Nephron progenitor cell (in vitro differentiated cells): Measurements from ENCODE around the gene DMD.

Experiments
- DNase-seq: peaks from one replicate; pipeline ENCODE4 v3.0.0; 2021
- H3K27ac Mint-ChIP-seq: 2 replicates; pipeline ENCODE4 v1.8.0; 2021; ENCODE audit warnings: mild to moderate bottlenecking, moderate library complexity, mixed read lengths
- H3K27me3 Mint-ChIP-seq: 2 replicates; pipeline ENCODE4 v1.8.0; 2021; ENCODE audit warnings: mild to moderate bottlenecking, low read depth, mixed read lengths; ENCODE audit not compliant: poor library complexity
- H3K36me3 Mint-ChIP-seq: 2 replicates; pipeline ENCODE4 v1.8.0; 2021; ENCODE audit warnings: low read depth, mixed read lengths
- H3K4me1 Mint-ChIP-seq: 2 replicates; pipeline ENCODE4 v1.8.0; 2021; ENCODE audit warnings: mixed read lengths
- H3K4me3 Mint-ChIP-seq: 2 replicates; pipeline ENCODE4 v1.8.0; 2021; ENCODE audit warnings: mild to moderate bottlenecking, moderate library complexity, mixed read lengths
- H3K9me3 Mint-ChIP-seq: 2 replicates; pipeline ENCODE4 v1.8.0; 2021; ENCODE audit warnings: mild to moderate bottlenecking, moderate library complexity, mixed read lengths
- CTCF ChIP-seq: fragments of 200-600 bp; sonication (generic); IDR thresholded peaks from 2 replicates; pipeline ENCODE4 v1.5.0; 2021; ENCODE audit warnings: antibody characterized with exemption

The DMD gene

DNA sequence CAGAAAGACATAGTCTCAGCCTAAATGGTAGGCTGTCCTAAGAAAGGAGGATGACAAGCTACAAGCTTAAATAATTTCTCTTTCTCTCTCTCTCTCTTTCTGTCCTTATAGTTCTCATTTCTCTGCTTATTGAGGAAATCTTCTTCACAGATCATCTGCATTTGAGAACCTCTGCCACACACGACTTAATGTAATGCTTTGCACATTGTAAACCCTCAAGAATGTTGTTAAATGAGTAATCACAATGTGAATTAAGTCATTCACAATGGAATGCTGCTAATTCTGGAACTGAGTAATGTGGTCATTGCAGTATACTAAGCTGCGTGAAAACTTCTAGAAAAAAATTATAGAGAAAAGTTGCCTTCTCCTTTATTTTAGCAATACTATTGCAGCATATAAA, 1630.6 kb downstream of the DMD start:
- H3K9me3 Mint-ChIP-seq = peaks cover 28% of the 10 kb centered on the region
- DNase-seq = no peak
- H3K27me3 Mint-ChIP-seq = no peaks in the 10 kb centered on the region
- no peak overlapping the region for H3K4me3 Mint-ChIP-seq
- peaks cover 4% of the 10 kb centered on the region for H3K4me1 Mint-ChIP-seq
- no peak overlapping the region for H3K27ac Mint-ChIP-seq
- no peak for TF ChIP-seq CTCF
- no peaks in the 10 kb centered on the region for H3K36me3 Mint-ChIP-seq

DNA sequence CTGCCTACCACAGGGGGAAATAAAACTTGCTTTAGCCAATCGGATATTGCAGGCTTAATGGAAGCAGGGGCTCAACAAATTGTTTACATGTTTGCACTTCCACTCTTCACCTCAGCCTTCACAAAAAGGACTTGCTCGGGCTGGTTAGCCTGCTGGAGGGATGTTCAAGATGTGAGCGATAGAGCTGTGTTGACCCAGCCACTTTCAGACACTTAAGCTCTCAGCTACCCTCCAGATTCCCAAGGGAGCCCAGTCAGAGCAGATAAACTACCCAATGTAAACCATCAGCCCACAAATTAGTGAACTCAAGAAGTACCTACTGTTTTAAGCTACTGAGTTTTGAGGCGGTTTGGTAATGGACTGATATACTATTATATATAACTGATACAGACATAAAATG, 1631.1 kb downstream of the DMD start:
- no peak overlapping the region for H3K4me3 Mint-ChIP-seq
- peaks cover 4% of the 10 kb centered on the region for H3K4me1 Mint-ChIP-seq
- peaks cover 23% of the 10 kb centered on the region for H3K9me3 Mint-ChIP-seq
- peak; percentile 4 for DNase-seq
- no peaks in the 10 kb centered on the region for H3K36me3 Mint-ChIP-seq
- no peak for TF ChIP-seq CTCF
- no peak overlapping the region for H3K27ac Mint-ChIP-seq
- no peaks in the 10 kb centered on the region for H3K27me3 Mint-ChIP-seq

DNA sequence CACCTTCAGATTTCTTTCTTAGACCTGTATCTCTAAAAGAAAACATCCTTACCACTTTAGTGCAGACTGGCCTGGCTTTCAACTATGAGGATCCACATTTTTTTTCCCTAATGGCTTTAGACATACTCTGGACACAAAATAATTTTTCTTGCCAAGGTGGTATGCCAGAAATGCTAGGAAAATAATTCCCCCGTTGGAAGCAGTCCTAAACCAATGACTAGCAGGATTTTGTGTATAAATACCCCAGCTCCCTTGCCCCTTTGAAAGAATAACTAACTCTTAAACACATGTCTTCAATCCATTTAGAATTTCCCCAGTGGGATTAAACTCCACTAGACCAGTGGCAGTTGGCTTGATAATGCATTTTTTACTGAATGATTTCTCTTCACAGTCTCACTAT, 1639.0 kb downstream of the DMD start:
- no peak for DNase-seq
- no peak overlapping the region for H3K4me3 Mint-ChIP-seq
- no peak overlapping the region for H3K27ac Mint-ChIP-seq
- TF ChIP-seq CTCF = no peak
- peaks cover 4% of the 10 kb centered on the region for H3K27me3 Mint-ChIP-seq
- H3K9me3 Mint-ChIP-seq = peaks cover 14% of the 10 kb centered on the region
- peaks cover 13% of the 10 kb centered on the region for H3K4me1 Mint-ChIP-seq
- no peaks in the 10 kb centered on the region for H3K36me3 Mint-ChIP-seq

GRCh38 chrX:31570658-31571057, 1640.7 kb downstream of the DMD start:
- Mint-ChIP-seq H3K4me3 (no peak overlapping the region), H3K9me3 (peaks cover 18% of the 10 kb centered on the region), H3K36me3 (no peaks in the 10 kb centered on the region), H3K27ac (no peak overlapping the region), H3K27me3 (peaks cover 4% of the 10 kb centered on the region), H3K4me1 (peaks cover 13% of the 10 kb centered on the region)
- TF ChIP-seq CTCF = no peak
- DNase-seq = no peak

- H3K9me3 Mint-ChIP-seq = peaks cover 26% of the 10 kb centered on the region
- no peak overlapping the region for H3K27ac Mint-ChIP-seq
Measured at GRCh38 chrX:31563792-31564191, 1647.6 kb downstream of the DMD start.

More at GRCh38 chrX:31563792-31564191, 1647.6 kb downstream of the DMD start:
- H3K27me3 Mint-ChIP-seq = peaks cover 3% of the 10 kb centered on the region
- no peak for TF ChIP-seq CTCF
- no peak overlapping the region for H3K4me3 Mint-ChIP-seq
- no peaks in the 10 kb centered on the region for H3K36me3 Mint-ChIP-seq
- H3K4me1 Mint-ChIP-seq = no peaks in the 10 kb centered on the region
- no peak for DNase-seq
